Activated naive CD4-positive, alpha-beta T cell treated with anti-CD3 and anti-CD28 coated beads, Interleukin-2, amount 50 U/mL, for 72 hours (primary cell): ENCODE measurements around the gene TP53BP1. TPM values are rescaled to one million over a fixed set of nuclear protein-coding genes. Genes with fewer than 3 reads are reported as not detected.

Source experiments
- ATAC-seq, 2 donors: fragments of 150-1000 bp; cut with Tn5 transposase; 2 replicates each; pipeline ENCODE4 v1.10.0; 2021; ENCODE audit warnings: mild to moderate bottlenecking in 2 of 2, moderate library complexity in 2 of 2
- DNase-seq, 2 donors: peaks; one replicate each; pipeline ENCODE4 v3.0.0; 2021 to 2022; ENCODE audit warnings: low spot score in 2 of 2
- H3K27ac Mint-ChIP-seq, 2 donors: one replicate each; pipeline ENCODE4 v1.8.0; 2022; ENCODE audit warnings: mild to moderate bottlenecking in 2 of 2, mixed read lengths in 2 of 2
- H3K36me3 Mint-ChIP-seq, 2 donors: one replicate each; pipeline ENCODE4 v1.8.0; 2022; ENCODE audit warnings: mixed read lengths in 2 of 2
- H3K9me3 Mint-ChIP-seq, 2 donors: one replicate each; pipeline ENCODE4 v1.8.0; 2022; ENCODE audit warnings: mixed read lengths in 2 of 2
- total RNA-seq, 2 donors: library from RNA; stranded (reverse); gene quantifications; one replicate each; pipeline ENCODE4 v1.2.3, GENCODE V29; 2022

The TP53BP1 gene
- total RNA-seq, 2 donors from 2014 or later, result 24.0 to 35.9 TPM

GRCh38 chr15:43465100-43465499, 27.9 kb downstream of the TP53BP1 start:
- DNase-seq (no peak), ATAC-seq (no peak)
- Mint-ChIP-seq H3K9me3 (no peaks in the 10 kb centered on the region), H3K27ac (peak overlapping the region in 1 of 2 donors; percentile 34), H3K36me3 (peaks cover 0 to 4% of the 10 kb centered on the region in 2 donors)

- no peaks in the 10 kb centered on the region for H3K9me3 Mint-ChIP-seq
- DNase-seq, result no peak
- H3K27ac Mint-ChIP-seq, result no peak overlapping the region
- peaks cover 0 to 4% of the 10 kb centered on the region in 2 donors for H3K36me3 Mint-ChIP-seq
- no peak for ATAC-seq
Observed at GRCh38 chr15:43463998-43464397, 29.0 kb downstream of the TP53BP1 start.

DNA sequence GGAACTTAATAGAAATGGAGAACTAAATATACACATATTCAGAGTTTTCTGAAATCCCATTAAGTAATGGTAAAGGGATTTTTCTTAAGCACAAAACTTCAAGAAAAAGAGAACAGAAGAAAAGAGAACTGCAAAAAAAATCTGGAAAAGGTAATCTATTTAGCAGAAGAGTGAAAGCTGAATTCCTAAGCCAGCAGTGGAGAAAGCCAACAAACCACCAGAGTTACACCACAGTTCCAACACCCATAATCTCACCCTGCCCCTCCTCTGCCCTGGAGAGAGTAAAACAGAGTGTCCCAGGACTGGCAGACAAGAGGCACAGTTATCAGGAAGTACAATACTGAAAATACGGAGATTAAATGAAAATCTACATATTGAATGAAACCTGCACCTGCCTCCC, 29.4 kb downstream of the TP53BP1 start:
- ATAC-seq, result no peak
- H3K9me3 Mint-ChIP-seq, result no peaks in the 10 kb centered on the region
- no peak for DNase-seq
- no peak overlapping the region for H3K27ac Mint-ChIP-seq
- H3K36me3 Mint-ChIP-seq, result peaks cover 0 to 4% of the 10 kb centered on the region in 2 donors

DNA sequence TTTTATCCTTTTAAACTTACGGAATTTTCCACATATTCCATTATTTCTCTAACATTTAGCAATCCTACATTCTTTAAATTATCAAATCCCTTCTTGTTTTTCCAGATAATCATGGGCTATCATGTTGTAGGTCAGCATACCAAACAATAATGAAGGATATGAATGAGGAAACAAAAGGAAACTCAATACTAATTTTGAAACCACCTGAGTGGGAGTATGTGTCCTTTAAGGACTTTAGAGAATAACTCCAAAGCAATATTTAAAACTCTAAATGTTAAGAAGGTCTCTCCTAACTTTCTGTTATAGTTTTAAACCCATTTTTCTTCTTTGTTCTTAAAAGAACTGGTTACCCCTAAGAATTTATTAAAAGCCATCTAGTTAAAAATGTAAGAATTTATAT, 43.0 kb downstream of the TP53BP1 start:
- DNase-seq, result no peak
- H3K9me3 Mint-ChIP-seq, result no peaks in the 10 kb centered on the region
- ATAC-seq, result no peak
- H3K27ac Mint-ChIP-seq, result no peak overlapping the region
- H3K36me3 Mint-ChIP-seq, result no peaks in the 10 kb centered on the region

DNA sequence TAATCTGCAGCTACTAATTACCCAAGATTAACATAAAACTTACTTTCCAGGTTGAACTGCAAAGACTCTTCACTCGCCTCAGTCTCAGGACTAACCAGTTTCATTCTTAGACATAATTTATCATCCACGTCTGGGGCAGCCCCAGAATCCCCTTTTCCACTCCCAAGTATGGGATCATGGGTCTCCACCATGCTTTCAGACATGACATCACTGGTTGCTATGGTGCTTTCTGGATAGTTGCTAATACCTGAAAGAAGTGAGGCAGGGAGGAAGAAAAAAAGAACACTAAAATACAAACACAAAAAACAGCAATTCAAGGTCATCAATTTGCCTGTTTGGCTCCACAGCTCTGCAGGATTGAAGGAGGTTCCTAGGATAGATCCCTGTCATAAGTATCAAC, 46.6 kb downstream of the TP53BP1 start:
- Mint-ChIP-seq H3K9me3 (no peaks in the 10 kb centered on the region), H3K36me3 (no peaks in the 10 kb centered on the region), H3K27ac (no peak overlapping the region)
- no peak for DNase-seq
- ATAC-seq, result peak in 1 of 2 donors; percentile 53

- DNase-seq, result peak in 1 of 2 donors; percentile 11
- Mint-ChIP-seq H3K36me3 (peaks cover 4 to 5% of the 10 kb centered on the region in 2 donors), H3K27ac (peak overlapping the region; percentile 90 to 96), H3K9me3 (no peaks in the 10 kb centered on the region)
- peak; percentile 68 to 87 for ATAC-seq
Observed at GRCh38 chr15:43441316-43441715, 51.6 kb downstream of the TP53BP1 start.

- peak in 1 of 2 donors; percentile 27 for DNase-seq
- Mint-ChIP-seq H3K9me3 (no peaks in the 10 kb centered on the region), H3K27ac (peak overlapping the region; percentile 90 to 96), H3K36me3 (peaks cover 4 to 5% of the 10 kb centered on the region in 2 donors)
- peak; percentile 93 to 96 for ATAC-seq
Observed at GRCh38 chr15:43440721-43441281, 52.2 kb downstream of the TP53BP1 start.

- Mint-ChIP-seq H3K9me3 (no peaks in the 10 kb centered on the region), H3K36me3 (peaks cover 4 to 5% of the 10 kb centered on the region in 2 donors), H3K27ac (no peak overlapping the region)
- no peak for ATAC-seq
- no peak for DNase-seq
Observed at GRCh38 chr15:43439268-43439667, 53.7 kb downstream of the TP53BP1 start.

- ATAC-seq (no peak), DNase-seq (no peak)
- Mint-ChIP-seq H3K36me3 (peaks cover 5 to 12% of the 10 kb centered on the region in 2 donors), H3K27ac (no peak overlapping the region), H3K9me3 (no peaks in the 10 kb centered on the region)
Observed at GRCh38 chr15:43436395-43436794, 56.6 kb downstream of the TP53BP1 start.

GRCh38 chr15:43434446-43434845, 58.5 kb downstream of the TP53BP1 start:
- DNase-seq (no peak), ATAC-seq (no peak)
- Mint-ChIP-seq H3K36me3 (peaks cover 5 to 15% of the 10 kb centered on the region in 2 donors), H3K9me3 (no peaks in the 10 kb centered on the region), H3K27ac (no peak overlapping the region)

DNA sequence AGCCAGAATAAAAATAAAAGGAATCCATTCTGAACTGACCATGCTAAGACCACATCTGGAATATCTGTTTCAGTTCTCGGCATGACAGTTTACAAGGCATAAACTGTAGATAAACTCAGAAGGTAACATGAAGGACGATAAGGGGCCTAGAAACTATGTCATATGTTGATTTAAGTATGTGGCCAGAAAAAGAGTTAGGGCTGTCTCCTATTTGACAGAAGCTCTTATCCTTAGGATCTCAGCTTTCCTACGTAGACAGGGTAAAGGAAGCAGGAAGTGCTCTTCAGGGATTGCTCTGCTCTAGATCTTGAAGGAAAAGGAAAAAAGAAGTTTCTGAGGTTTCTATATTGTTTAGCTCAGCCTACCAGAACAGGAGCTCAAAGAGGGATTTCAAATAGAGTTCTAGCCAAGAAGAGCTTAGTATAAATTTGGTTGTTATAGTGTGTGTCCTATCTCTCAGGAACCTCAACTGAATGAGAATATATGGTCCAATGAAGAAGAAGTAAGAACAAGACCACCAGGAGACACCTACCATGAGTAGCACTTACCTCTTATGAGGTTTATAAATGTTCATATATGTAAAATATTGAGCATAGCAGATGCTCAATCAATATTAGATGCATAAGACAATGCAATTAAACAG, 59.2 kb downstream of the TP53BP1 start:
- H3K27ac Mint-ChIP-seq, result no peak overlapping the region
- H3K36me3 Mint-ChIP-seq, result peaks cover 5 to 15% of the 10 kb centered on the region in 2 donors
- ATAC-seq (no peak), DNase-seq (no peak)
- H3K9me3 Mint-ChIP-seq, result no peaks in the 10 kb centered on the region

DNA sequence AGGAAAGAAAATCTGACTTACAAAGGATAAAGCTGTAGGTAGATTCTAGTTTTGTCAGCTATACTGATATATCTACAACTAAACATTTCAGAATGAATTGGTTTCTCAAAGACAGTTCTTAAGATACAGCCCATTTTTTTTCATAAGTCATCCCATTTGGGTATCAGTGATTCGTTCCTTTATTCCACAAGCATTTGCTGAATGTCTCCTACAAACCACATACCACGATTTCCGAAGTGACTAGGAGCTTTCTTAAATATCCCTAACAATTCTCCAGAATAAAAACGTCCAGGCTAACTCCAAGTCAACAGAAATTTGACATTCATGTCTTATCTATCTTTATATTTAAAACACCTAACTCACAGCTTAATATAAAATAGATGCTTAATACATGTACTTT, 59.8 kb downstream of the TP53BP1 start:
- no peak for ATAC-seq
- no peaks in the 10 kb centered on the region for H3K9me3 Mint-ChIP-seq
- H3K36me3 Mint-ChIP-seq, result peaks cover 5 to 15% of the 10 kb centered on the region in 2 donors
- no peak overlapping the region for H3K27ac Mint-ChIP-seq
- DNase-seq, result no peak

DNA sequence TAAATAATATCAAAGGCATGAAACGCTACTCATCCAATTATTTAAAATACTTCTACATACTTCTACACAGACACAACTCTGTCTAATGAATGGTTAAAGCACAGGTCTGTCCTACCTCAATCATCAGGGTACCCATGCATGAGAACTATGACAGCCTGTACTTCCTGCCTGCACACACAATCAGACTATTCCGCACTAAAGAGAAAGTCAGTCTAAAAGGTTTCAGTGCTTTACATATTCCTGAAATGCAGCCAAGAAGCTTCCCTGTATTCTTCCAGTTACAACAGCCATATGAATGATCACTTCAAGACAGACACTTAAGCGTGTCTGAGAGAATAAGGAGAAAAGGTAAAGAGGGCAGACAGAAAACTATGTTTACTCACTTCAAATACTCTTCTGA, 63.3 kb downstream of the TP53BP1 start:
- no peaks in the 10 kb centered on the region for H3K9me3 Mint-ChIP-seq
- H3K36me3 Mint-ChIP-seq, result peaks cover 0 to 11% of the 10 kb centered on the region in 2 donors
- H3K27ac Mint-ChIP-seq, result no peak overlapping the region
- ATAC-seq, result no peak
- no peak for DNase-seq

GRCh38 chr15:43423793-43424192, 69.2 kb downstream of the TP53BP1 start:
- no peak for DNase-seq
- Mint-ChIP-seq H3K36me3 (no peaks in the 10 kb centered on the region), H3K27ac (peak overlapping the region in 1 of 2 donors; percentile 14), H3K9me3 (no peaks in the 10 kb centered on the region)
- ATAC-seq, result no peak

- Mint-ChIP-seq H3K36me3 (peaks cover 0 to 4% of the 10 kb centered on the region in 2 donors), H3K9me3 (no peaks in the 10 kb centered on the region), H3K27ac (no peak overlapping the region)
- ATAC-seq, result no peak
- no peak for DNase-seq
Observed at GRCh38 chr15:43420876-43421275, 72.1 kb downstream of the TP53BP1 start.

DNA sequence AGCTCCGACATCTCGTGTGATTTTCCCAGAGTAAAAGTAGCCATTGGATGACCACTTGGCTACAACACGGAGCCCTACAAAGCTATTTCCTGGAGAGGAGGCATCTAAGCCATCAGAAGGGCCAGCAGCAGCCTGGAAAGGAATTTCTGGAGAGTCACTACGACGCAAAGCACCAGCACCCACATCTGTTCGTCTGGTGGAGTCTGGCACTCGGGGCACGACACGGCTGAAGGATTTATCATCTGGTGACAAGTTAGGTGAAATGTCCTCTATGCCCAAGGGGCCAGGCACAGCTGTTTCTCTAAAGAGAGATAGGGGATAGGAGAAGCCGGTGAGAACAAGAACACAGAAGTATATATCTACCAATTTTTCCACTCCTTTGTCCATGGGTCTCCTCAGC, 72.5 kb downstream of the TP53BP1 start:
- no peak for ATAC-seq
- Mint-ChIP-seq H3K27ac (no peak overlapping the region), H3K36me3 (peaks cover 0 to 4% of the 10 kb centered on the region in 2 donors), H3K9me3 (no peaks in the 10 kb centered on the region)
- no peak for DNase-seq

GRCh38 chr15:43414196-43414595, 78.8 kb downstream of the TP53BP1 start:
- DNase-seq (no peak), ATAC-seq (no peak)
- peak overlapping the region; percentile 5 to 63 for H3K27ac Mint-ChIP-seq
- H3K36me3 Mint-ChIP-seq, result peaks cover 0 to 10% of the 10 kb centered on the region in 2 donors
- H3K9me3 Mint-ChIP-seq, result no peaks in the 10 kb centered on the region

GRCh38 chr15:43412096-43412495, 80.9 kb downstream of the TP53BP1 start:
- peak overlapping the region in 1 of 2 donors; percentile 86 for H3K27ac Mint-ChIP-seq
- no peaks in the 10 kb centered on the region for H3K9me3 Mint-ChIP-seq
- DNase-seq (no peak), ATAC-seq (no peak)
- H3K36me3 Mint-ChIP-seq, result peaks cover 0 to 11% of the 10 kb centered on the region in 2 donors
